Measurements from ENCODE around the gene GMIP.

DNA sequence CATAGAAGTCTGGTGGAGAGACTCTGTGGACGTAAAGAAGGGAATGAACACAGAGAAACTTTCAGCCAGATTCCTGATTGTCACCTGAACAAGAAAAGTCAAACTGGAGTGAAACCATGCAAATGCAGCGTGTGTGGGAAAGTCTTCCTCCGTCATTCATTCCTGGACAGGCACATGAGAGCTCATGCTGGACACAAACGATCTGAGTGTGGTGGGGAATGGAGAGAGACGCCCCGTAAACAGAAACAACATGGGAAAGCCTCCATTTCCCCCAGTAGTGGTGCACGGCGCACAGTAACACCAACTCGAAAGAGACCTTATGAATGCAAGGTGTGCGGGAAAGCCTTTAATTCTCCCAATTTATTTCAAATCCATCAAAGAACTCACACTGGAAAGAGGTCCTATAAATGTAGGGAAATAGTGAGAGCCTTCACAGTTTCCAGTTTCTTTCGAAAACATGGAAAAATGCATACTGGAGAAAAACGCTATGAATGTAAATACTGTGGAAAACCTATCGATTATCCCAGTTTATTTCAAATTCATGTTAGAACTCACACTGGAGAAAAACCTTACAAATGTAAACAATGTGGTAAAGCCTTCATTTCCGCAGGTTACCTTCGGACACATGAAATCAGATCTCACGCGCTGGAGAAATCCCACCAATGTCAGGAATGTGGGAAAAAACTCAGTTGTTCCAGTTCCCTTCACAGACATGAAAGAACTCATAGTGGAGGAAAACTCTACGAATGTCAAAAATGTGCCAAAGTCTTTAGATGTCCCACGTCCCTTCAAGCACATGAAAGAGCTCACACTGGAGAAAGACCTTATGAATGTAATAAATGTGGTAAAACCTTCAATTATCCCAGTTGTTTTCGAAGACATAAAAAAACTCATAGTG is 36.0 kb upstream of the GMIP start:
- TF ChIP-seq POLR2A (IDR thresholded peaks at IDR 0.05) (no peak), CTCF (IDR thresholded peaks at IDR 0.05) (no peak)

Data from vagina (tissue), 2 donors.